ENCODE results near the gene REPIN1. TPM values are rescaled to one million over a fixed set of nuclear protein-coding genes. Genes with fewer than 3 reads are reported as not detected.

Gene REPIN1
- total RNA-seq, 1 experiment from 2014 or later, result 106 TPM

DNA sequence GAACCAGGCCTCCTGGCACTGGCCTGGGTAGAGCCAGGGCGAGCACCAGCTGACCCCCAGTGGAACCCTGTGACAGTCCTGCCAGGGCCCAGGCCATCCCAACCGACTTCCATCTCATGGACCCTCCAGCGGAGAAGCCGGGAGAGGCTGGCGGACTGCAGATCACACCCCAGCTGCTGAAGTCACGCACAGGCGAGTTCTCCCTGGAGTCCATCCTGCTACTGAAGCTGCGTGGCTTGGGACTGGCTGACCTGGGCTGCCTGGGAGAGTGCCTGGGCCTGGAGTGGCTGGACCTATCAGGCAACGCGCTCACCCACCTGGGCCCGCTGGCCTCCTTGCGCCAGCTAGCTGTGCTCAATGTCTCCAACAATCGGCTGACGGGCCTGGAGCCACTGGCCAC lies 31.9 kb upstream of the REPIN1 start:
- Histone ChIP-seq H3K4me1 (ENCODE audit: control insufficient read depth in 1 of 2, insufficient read depth in 2 of 2, low read length in 2 of 2) (no peaks in the 10 kb centered on the region), H3K27me3 (ENCODE audit: insufficient read depth, low read length) (no peaks in the 10 kb centered on the region), H2AFZ (ENCODE audit: low read depth, low read length, poor library complexity, severe bottlenecking) (no peak overlapping the region), H3K27ac (ENCODE audit: low read depth, low read length) (no peak overlapping the region), H3K4me2 (ENCODE audit: low read length) (no peak overlapping the region), H3K9me3 (ENCODE audit: control insufficient read depth in 1 of 2, insufficient read depth in 1 of 2, low read depth in 1 of 2, low read length in 2 of 2) (no peaks in the 10 kb centered on the region), H3K9ac (ENCODE audit: low read length) (no peak overlapping the region), H3K79me2 (ENCODE audit: insufficient read depth, low read length) (no peaks in the 10 kb centered on the region), H3K9me2 (ENCODE audit: insufficient read depth) (no peaks in the 10 kb centered on the region), H4K20me1 (ENCODE audit: insufficient read depth) (no peaks in the 10 kb centered on the region), H3K4me3 (replicated peaks in 1 of 2; ENCODE audit: low read depth in 1 of 2, low read length in 2 of 2) (no peak overlapping the region), H3K36me3 (ENCODE audit: control insufficient read depth in 1 of 2, insufficient read depth in 2 of 2, low read length in 2 of 2) (no peaks in the 10 kb centered on the region)
- no peak for TF ChIP-seq ZFX (IDR thresholded peaks at IDR 0.05)
- TF ChIP-seq, protein P1, sequence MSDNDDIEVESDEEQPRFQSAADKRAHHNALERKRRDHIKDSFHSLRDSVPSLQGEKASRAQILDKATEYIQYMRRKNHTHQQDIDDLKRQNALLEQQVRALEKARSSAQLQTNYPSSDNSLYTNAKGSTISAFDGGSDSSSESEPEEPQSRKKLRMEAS (IDR thresholded peaks at IDR 0.05), result no peak
- TF ChIP-seq ELF1 (IDR thresholded peaks at IDR 0.05; ENCODE audit: borderline replicate concordance, low read depth), result no peak
- no peak for TF ChIP-seq POLR2AphosphoS5 (IDR thresholded peaks at IDR 0.05; ENCODE audit: low read depth, low read length)
- no peak for TF ChIP-seq SIN3A (IDR thresholded peaks at IDR 0.05; ENCODE audit: low read depth)
- no peak for TF ChIP-seq TCF7L2 (IDR thresholded peaks at IDR 0.05; ENCODE audit: borderline replicate concordance, extremely low read depth, insufficient read depth, insufficient read length)
- no peak for TF ChIP-seq ZNF274 (IDR thresholded peaks at IDR 0.05; ENCODE audit: low read depth, low read length)
- no peak for TF ChIP-seq SP1 (IDR thresholded peaks at IDR 0.05; ENCODE audit: low read depth)
- TF ChIP-seq RAD21 (IDR thresholded peaks at IDR 0.05; ENCODE audit: low read depth), result no peak
- no peak for TF ChIP-seq CBX3 (IDR thresholded peaks at IDR 0.05; ENCODE audit: low read depth)
- TF ChIP-seq CTCF (IDR thresholded peaks at IDR 0.05 in 2 of 3, conservative IDR thresholded peaks at IDR 0.05 in 1 of 3; ENCODE audit: borderline replicate concordance in 1 of 3, insufficient read depth in 1 of 3, low read depth in 2 of 3, low read length in 2 of 3), result no peak
- no peak for TF ChIP-seq JUND (IDR thresholded peaks at IDR 0.05)
- no peak for TF ChIP-seq CEBPB (IDR thresholded peaks at IDR 0.05; ENCODE audit: low read depth)
- TF ChIP-seq, protein P2, sequence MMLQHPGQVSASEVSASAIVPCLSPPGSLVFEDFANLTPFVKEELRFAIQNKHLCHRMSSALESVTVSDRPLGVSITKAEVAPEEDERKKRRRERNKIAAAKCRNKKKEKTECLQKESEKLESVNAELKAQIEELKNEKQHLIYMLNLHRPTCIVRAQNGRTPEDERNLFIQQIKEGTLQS (IDR thresholded peaks at IDR 0.05), result no peak
- no peak for TF ChIP-seq EGR1 (IDR thresholded peaks at IDR 0.05; ENCODE audit: low read depth)
- TF ChIP-seq SRF (IDR thresholded peaks at IDR 0.05; ENCODE audit: low read depth), result no peak
- no peak for TF ChIP-seq EZH2phosphoT487 (IDR thresholded peaks at IDR 0.05; ENCODE audit: borderline replicate concordance)
- TF ChIP-seq, protein P3, sequence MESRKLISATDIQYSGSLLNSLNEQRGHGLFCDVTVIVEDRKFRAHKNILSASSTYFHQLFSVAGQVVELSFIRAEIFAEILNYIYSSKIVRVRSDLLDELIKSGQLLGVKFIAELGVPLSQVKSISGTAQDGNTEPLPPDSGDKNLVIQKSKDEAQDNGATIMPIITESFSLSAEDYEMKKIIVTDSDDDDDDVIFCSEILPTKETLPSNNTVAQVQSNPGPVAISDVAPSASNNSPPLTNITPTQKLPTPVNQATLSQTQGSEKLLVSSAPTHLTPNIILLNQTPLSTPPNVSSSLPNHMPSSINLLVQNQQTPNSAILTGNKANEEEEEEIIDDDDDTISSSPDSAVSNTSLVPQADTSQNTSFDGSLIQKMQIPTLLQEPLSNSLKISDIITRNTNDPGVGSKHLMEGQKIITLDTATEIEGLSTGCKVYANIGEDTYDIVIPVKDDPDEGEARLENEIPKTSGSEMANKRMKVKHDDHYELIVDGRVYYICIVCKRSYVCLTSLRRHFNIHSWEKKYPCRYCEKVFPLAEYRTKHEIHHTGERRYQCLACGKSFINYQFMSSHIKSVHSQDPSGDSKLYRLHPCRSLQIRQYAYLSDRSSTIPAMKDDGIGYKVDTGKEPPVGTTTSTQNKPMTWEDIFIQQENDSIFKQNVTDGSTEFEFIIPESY (IDR thresholded peaks at IDR 0.05; ENCODE audit: extremely low read depth, insufficient replicate concordance, low read length), result no peak
- TF ChIP-seq, protein P4, sequence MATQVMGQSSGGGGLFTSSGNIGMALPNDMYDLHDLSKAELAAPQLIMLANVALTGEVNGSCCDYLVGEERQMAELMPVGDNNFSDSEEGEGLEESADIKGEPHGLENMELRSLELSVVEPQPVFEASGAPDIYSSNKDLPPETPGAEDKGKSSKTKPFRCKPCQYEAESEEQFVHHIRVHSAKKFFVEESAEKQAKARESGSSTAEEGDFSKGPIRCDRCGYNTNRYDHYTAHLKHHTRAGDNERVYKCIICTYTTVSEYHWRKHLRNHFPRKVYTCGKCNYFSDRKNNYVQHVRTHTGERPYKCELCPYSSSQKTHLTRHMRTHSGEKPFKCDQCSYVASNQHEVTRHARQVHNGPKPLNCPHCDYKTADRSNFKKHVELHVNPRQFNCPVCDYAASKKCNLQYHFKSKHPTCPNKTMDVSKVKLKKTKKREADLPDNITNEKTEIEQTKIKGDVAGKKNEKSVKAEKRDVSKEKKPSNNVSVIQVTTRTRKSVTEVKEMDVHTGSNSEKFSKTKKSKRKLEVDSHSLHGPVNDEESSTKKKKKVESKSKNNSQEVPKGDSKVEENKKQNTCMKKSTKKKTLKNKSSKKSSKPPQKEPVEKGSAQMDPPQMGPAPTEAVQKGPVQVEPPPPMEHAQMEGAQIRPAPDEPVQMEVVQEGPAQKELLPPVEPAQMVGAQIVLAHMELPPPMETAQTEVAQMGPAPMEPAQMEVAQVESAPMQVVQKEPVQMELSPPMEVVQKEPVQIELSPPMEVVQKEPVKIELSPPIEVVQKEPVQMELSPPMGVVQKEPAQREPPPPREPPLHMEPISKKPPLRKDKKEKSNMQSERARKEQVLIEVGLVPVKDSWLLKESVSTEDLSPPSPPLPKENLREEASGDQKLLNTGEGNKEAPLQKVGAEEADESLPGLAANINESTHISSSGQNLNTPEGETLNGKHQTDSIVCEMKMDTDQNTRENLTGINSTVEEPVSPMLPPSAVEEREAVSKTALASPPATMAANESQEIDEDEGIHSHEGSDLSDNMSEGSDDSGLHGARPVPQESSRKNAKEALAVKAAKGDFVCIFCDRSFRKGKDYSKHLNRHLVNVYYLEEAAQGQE (IDR thresholded peaks at IDR 0.05; ENCODE audit: low read depth), result no peak
- TF ChIP-seq POLR2A (IDR thresholded peaks at IDR 0.05; ENCODE audit: borderline replicate concordance, extremely low read depth, insufficient read depth, insufficient read length), result no peak
- ChIA-PET RAD21 (ENCODE audit: low non-redundant PET in 1 of 2, low total read pairs in 2 of 2, uncharacterized antibody in 2 of 2, unreplicated experiment in 2 of 2) (no interaction called here), POLR2A (no interaction called here), CTCF (no interaction called here)
- no TSS peak for BruUV-seq (replicated peaks)
- intact Hi-C loops (cut with micrococcal nuclease), result no loop called here
- DNase-seq (ENCODE audit: low read depth, low spot score), result no peak
- no peak for ATAC-seq
